Chondrocyte (in vitro differentiated cells): ENCODE results near the gene NECTIN1. TPM values are rescaled to one million over a fixed set of nuclear protein-coding genes. Genes with fewer than 3 reads are reported as not detected.

ENCODE experiments used
- DNase-seq: peaks from one replicate; pipeline ENCODE4 v3.0.0; 2021; ENCODE audit warnings: mixed read lengths, low spot score
- H3K27ac Mint-ChIP-seq: one replicate; pipeline ENCODE4 v1.8.0; 2021; ENCODE audit warnings: mild to moderate bottlenecking, moderate library complexity, mixed read lengths; ENCODE audit not compliant: unreplicated experiment
- H3K27me3 Mint-ChIP-seq: 2 replicates; pipeline ENCODE4 v1.8.0; 2021; ENCODE audit warnings: low read depth, mixed read lengths
- H3K36me3 Mint-ChIP-seq: 2 replicates; pipeline ENCODE4 v1.8.0; 2021; ENCODE audit warnings: low read depth, mixed read lengths
- H3K4me1 Mint-ChIP-seq: 2 replicates; pipeline ENCODE4 v1.8.0; 2021; ENCODE audit warnings: low read depth, mild to moderate bottlenecking, mixed read lengths
- H3K4me3 Mint-ChIP-seq: one replicate; pipeline ENCODE4 v1.8.0; 2021; ENCODE audit warnings: mild to moderate bottlenecking, moderate library complexity, mixed read lengths; ENCODE audit not compliant: unreplicated experiment
- H3K9me3 Mint-ChIP-seq: 2 replicates; pipeline ENCODE4 v1.8.0; 2021; ENCODE audit warnings: low read depth, mixed read lengths
- CTCF ChIP-seq: fragments of 200-600 bp; sonication (generic); IDR thresholded peaks from 2 replicates; pipeline ENCODE4 v1.5.0; 2021; ENCODE audit warnings: antibody characterized with exemption, mild to moderate bottlenecking, moderate library complexity
- total RNA-seq: library from RNA; stranded (reverse); gene quantifications from 3 replicates; pipeline ENCODE4 v1.2.1, GENCODE V29; 2021

NECTIN1 gene
- total RNA-seq, 1 donor from 2014 or later, result 9.1 TPM

GRCh38 chr11:119671051-119671450, 57.9 kb downstream of the NECTIN1 start:
- TF ChIP-seq CTCF, result no peak
- H3K4me1 Mint-ChIP-seq, result peaks cover 11% of the 10 kb centered on the region
- H3K4me3 Mint-ChIP-seq, result no peak overlapping the region
- DNase-seq, result no peak
- H3K36me3 Mint-ChIP-seq, result peaks cover 2% of the 10 kb centered on the region
- no peaks in the 10 kb centered on the region for H3K9me3 Mint-ChIP-seq
- H3K27ac Mint-ChIP-seq, result no peak overlapping the region
- H3K27me3 Mint-ChIP-seq, result peaks cover 3% of the 10 kb centered on the region

GRCh38 chr11:119669487-119669886, 59.5 kb downstream of the NECTIN1 start:
- H3K4me1 Mint-ChIP-seq, result peaks cover 11% of the 10 kb centered on the region
- DNase-seq, result no peak
- no peak for TF ChIP-seq CTCF
- no peaks in the 10 kb centered on the region for H3K9me3 Mint-ChIP-seq
- no peak overlapping the region for H3K4me3 Mint-ChIP-seq
- peaks cover 2% of the 10 kb centered on the region for H3K36me3 Mint-ChIP-seq
- no peak overlapping the region for H3K27ac Mint-ChIP-seq
- peaks cover 3% of the 10 kb centered on the region for H3K27me3 Mint-ChIP-seq

GRCh38 chr11:119668676-119669075, 60.3 kb downstream of the NECTIN1 start:
- Mint-ChIP-seq H3K36me3 (no peaks in the 10 kb centered on the region), H3K27ac (no peak overlapping the region)

GRCh38 chr11:119666463-119667131, 62.4 kb downstream of the NECTIN1 start:
- Mint-ChIP-seq H3K9me3 (no peaks in the 10 kb centered on the region), H3K27me3 (peaks cover 3% of the 10 kb centered on the region), H3K4me3 (no peak overlapping the region), H3K27ac (no peak overlapping the region), H3K36me3 (no peaks in the 10 kb centered on the region), H3K4me1 (peaks cover 12% of the 10 kb centered on the region)
- DNase-seq, result no peak
- peak; percentile 98 for TF ChIP-seq CTCF

More at GRCh38 chr11:119668676-119669075, 60.3 kb downstream of the NECTIN1 start:
- Mint-ChIP-seq H3K27me3 (peaks cover 3% of the 10 kb centered on the region), H3K4me1 (peaks cover 14% of the 10 kb centered on the region), H3K9me3 (no peaks in the 10 kb centered on the region), H3K4me3 (no peak overlapping the region)
- no peak for DNase-seq
- TF ChIP-seq CTCF, result no peak

GRCh38 chr11:119666061-119666460, 62.9 kb downstream of the NECTIN1 start:
- H3K9me3 Mint-ChIP-seq, result no peaks in the 10 kb centered on the region
- H3K4me3 Mint-ChIP-seq, result no peak overlapping the region
- H3K4me1 Mint-ChIP-seq, result peaks cover 6% of the 10 kb centered on the region
- no peak overlapping the region for H3K27ac Mint-ChIP-seq
- TF ChIP-seq CTCF, result no peak
- peaks cover 3% of the 10 kb centered on the region for H3K27me3 Mint-ChIP-seq
- no peak for DNase-seq
- no peaks in the 10 kb centered on the region for H3K36me3 Mint-ChIP-seq
